Panc1 (cell line): Measurements from ENCODE around the gene USPL1. TPM values are rescaled to one million over a fixed set of nuclear protein-coding genes. Genes with fewer than 3 reads are reported as not detected.

Experiments used
- ATAC-seq: fragments of 200-7000 bp; cut with Tn5 transposase; 2 replicates; pipeline ENCODE4 v1.9.1; 2020; ENCODE audit warnings: mild to moderate bottlenecking, moderate library complexity
- BruUV-seq: library from RNA; stranded (reverse); fragments of 400-500 nt; replicated peaks from 2 replicates; lab custom pipeline; 2021; lab: Mats Ljungman, UMichigan
- CTCF ChIA-PET: fragments of 300-600 bp; sonication (Branson Sonifier 250); formaldehyde crosslinking; loops from one replicate; lab custom pipeline; 2022; ENCODE audit warnings: antibody characterized with exemption; lab: Charles Lee
- POLR2A ChIA-PET: fragments of 300-600 bp; sonication (Branson Sonifier 250); formaldehyde crosslinking; loops from one replicate; lab custom pipeline; 2022; ENCODE audit warnings: antibody characterized with exemption; lab: Charles Lee
- DNase-seq: peaks from one replicate; pipeline ENCODE4 v3.0.0-alpha.2; 2010; ENCODE audit warnings: low read depth, low spot score
- H3K27ac ChIP-seq: 2 replicates; pipeline ENCODE4 v1.5.1; 2011; ENCODE audit warnings: mild to moderate bottlenecking, low read length, inconsistent platforms
- H3K27me3 ChIP-seq: fragments of 200-500 bp; sonication (Bioruptor generic); 2 replicates; pipeline ENCODE4 v1.6.0; 2014; ENCODE audit warnings: low read length, inconsistent platforms; ENCODE audit not compliant: control insufficient read depth, insufficient read depth
- H3K36me3 ChIP-seq: fragments of 200-500 bp; sonication (Bioruptor generic); 2 replicates; pipeline ENCODE4 v1.5.1; 2014; ENCODE audit warnings: inconsistent platforms, mild to moderate bottlenecking, low read length, moderate library complexity; ENCODE audit not compliant: control insufficient read depth, insufficient read depth
- H3K4me1 ChIP-seq: 2 replicates; pipeline ENCODE4 v1.5.1; 2011; ENCODE audit warnings: inconsistent platforms, mild to moderate bottlenecking, low read length, moderate library complexity; ENCODE audit not compliant: control insufficient read depth, insufficient read depth
- H3K4me3 ChIP-seq, 2 experiments: 2 replicates each; pipeline ENCODE4 v1.5.1; 2011 to 2012; ENCODE audit warnings: low read depth in 2 of 2, low read length in 2 of 2, mild to moderate bottlenecking in 2 of 2, inconsistent platforms in 1 of 2, moderate library complexity in 1 of 2
- H3K9me3 ChIP-seq: fragments of 200-500 bp; sonication (Bioruptor generic); 2 replicates; pipeline ENCODE4 v1.5.1; 2014; ENCODE audit warnings: low read depth, mild to moderate bottlenecking, inconsistent platforms, low read length, moderate library complexity; ENCODE audit not compliant: control insufficient read depth, insufficient read depth
- POLR2AphosphoS5 ChIP-seq: IDR thresholded peaks from 2 replicates; pipeline ENCODE4 v1.6.1; 2012; ENCODE audit warnings: mild to moderate bottlenecking, low read depth, low read length, moderate library complexity
- SIN3A ChIP-seq: IDR thresholded peaks from 2 replicates; pipeline ENCODE4 v1.6.1; 2012; ENCODE audit warnings: low read depth, mild to moderate bottlenecking, low read length, moderate library complexity, borderline replicate concordance; ENCODE audit not compliant: insufficient read depth
- TCF7L2 ChIP-seq: IDR thresholded peaks from 2 replicates; pipeline ENCODE4 v1.6.1; 2011; ENCODE audit warnings: mild to moderate bottlenecking, low read depth, low read length, inconsistent platforms
- in situ Hi-C: cut with HindIII; loops from 2 replicates; pipeline ENCODE4 v1.10.0; 2016; ENCODE audit warnings: low sequenced_read_pairs, low pct_unique_long_range_greater_than_20kb
- intact Hi-C: fragments of 100-400 bp; cut with micrococcal nuclease; formaldehyde crosslinking; loops from one replicate; pipeline ENCODE4 v1.10.0; 2022; ENCODE audit not compliant: unreplicated experiment
- total RNA-seq: library from RNA; stranded (reverse); gene quantifications from one replicate; pipeline ENCODE4 v1.2.1, GENCODE V29; 2021; ENCODE audit not compliant: unreplicated experiment
- TF ChIP-seq, protein P1 (sequence below): fragments of 450-650 bp; IDR thresholded peaks from 2 replicates; pipeline ENCODE4 v1.5.1; 2017; ENCODE audit warnings: mild to moderate bottlenecking
- TF ChIP-seq, protein P2 (sequence below), 2 experiments: IDR thresholded peaks; 2 replicates each; pipeline ENCODE4 v1.6.1; 2011 to 2012; ENCODE audit warnings: low read depth in 2 of 2, control low read depth in 1 of 2, low read length in 1 of 2, mild to moderate bottlenecking in 1 of 2, moderate library complexity in 1 of 2; ENCODE audit not compliant: insufficient read depth in 1 of 2

Gene USPL1
- total RNA-seq, 1 experiment from 2014 or later: 19.5 TPM

DNA sequence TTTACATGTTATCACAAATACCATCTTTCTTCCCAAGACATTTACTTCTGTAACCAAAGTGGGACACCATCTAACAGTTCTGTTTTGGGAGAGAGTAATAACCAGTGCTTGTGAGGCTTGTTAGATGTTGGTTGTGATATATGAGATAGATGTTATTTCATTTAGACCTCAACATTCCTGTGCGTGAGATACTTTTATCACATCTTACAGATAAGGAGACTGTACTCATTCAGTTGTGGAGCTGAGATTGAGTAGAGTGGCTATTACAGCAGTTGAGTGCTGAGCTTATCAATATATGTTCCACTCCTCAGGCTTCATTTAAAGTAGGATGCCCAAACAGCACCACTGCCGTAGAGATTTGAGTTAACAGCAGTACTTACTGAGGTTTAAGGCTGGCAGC lies 43.1 kb downstream of the USPL1 start:
- intact Hi-C loops (no loop called here), in situ Hi-C loops (no loop called here)
- Histone ChIP-seq H3K9me3 (no peaks in the 10 kb centered on the region), H3K27ac (no peak overlapping the region), H3K27me3 (no peaks in the 10 kb centered on the region), H3K4me1 (0 out of 2 replicates have a peak, but pooled peaks cover 8% of the 10 kb centered on the region), H3K4me3 (no peak overlapping the region), H3K36me3 (peaks cover 15% of the 10 kb centered on the region)
- TF ChIP-seq SIN3A: no peak
- TF ChIP-seq TCF7L2: no peak
- TF ChIP-seq, protein P1, sequence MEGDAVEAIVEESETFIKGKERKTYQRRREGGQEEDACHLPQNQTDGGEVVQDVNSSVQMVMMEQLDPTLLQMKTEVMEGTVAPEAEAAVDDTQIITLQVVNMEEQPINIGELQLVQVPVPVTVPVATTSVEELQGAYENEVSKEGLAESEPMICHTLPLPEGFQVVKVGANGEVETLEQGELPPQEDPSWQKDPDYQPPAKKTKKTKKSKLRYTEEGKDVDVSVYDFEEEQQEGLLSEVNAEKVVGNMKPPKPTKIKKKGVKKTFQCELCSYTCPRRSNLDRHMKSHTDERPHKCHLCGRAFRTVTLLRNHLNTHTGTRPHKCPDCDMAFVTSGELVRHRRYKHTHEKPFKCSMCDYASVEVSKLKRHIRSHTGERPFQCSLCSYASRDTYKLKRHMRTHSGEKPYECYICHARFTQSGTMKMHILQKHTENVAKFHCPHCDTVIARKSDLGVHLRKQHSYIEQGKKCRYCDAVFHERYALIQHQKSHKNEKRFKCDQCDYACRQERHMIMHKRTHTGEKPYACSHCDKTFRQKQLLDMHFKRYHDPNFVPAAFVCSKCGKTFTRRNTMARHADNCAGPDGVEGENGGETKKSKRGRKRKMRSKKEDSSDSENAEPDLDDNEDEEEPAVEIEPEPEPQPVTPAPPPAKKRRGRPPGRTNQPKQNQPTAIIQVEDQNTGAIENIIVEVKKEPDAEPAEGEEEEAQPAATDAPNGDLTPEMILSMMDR: no peak
- TF ChIP-seq POLR2AphosphoS5: no peak
- DNase-seq (no peak), ATAC-seq (no peak)
- CTCF ChIA-PET: no interaction called here
- POLR2A ChIA-PET: no interaction called here
- no TSS peak for BruUV-seq

- no peak overlapping the region for H3K27ac ChIP-seq
- POLR2A ChIA-PET: no interaction called here
- no peaks in the 10 kb centered on the region for H3K36me3 ChIP-seq
- no peaks in the 10 kb centered on the region for H3K27me3 ChIP-seq
- TF ChIP-seq TCF7L2 (no peak), SIN3A (no peak), POLR2AphosphoS5 (no peak)
- TF ChIP-seq, protein P2, sequence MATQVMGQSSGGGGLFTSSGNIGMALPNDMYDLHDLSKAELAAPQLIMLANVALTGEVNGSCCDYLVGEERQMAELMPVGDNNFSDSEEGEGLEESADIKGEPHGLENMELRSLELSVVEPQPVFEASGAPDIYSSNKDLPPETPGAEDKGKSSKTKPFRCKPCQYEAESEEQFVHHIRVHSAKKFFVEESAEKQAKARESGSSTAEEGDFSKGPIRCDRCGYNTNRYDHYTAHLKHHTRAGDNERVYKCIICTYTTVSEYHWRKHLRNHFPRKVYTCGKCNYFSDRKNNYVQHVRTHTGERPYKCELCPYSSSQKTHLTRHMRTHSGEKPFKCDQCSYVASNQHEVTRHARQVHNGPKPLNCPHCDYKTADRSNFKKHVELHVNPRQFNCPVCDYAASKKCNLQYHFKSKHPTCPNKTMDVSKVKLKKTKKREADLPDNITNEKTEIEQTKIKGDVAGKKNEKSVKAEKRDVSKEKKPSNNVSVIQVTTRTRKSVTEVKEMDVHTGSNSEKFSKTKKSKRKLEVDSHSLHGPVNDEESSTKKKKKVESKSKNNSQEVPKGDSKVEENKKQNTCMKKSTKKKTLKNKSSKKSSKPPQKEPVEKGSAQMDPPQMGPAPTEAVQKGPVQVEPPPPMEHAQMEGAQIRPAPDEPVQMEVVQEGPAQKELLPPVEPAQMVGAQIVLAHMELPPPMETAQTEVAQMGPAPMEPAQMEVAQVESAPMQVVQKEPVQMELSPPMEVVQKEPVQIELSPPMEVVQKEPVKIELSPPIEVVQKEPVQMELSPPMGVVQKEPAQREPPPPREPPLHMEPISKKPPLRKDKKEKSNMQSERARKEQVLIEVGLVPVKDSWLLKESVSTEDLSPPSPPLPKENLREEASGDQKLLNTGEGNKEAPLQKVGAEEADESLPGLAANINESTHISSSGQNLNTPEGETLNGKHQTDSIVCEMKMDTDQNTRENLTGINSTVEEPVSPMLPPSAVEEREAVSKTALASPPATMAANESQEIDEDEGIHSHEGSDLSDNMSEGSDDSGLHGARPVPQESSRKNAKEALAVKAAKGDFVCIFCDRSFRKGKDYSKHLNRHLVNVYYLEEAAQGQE (IDR thresholded peaks at IDR 0.05; ENCODE audit: insufficient read depth in 1 of 2, low read depth in 2 of 2, low read length in 1 of 2): no peak
- TF ChIP-seq, protein P1: no peak
- DNase-seq: no peak
- in situ Hi-C loops: no loop called here
- 0 out of 2 replicates have a peak, but pooled peaks cover 5% of the 10 kb centered on the region for H3K4me1 ChIP-seq
- CTCF ChIA-PET: no interaction called here
- no peak for ATAC-seq
- no peaks in the 10 kb centered on the region for H3K9me3 ChIP-seq
- intact Hi-C loops: no loop called here
- no peak overlapping the region for H3K4me3 ChIP-seq
- BruUV-seq: no TSS peak
These were observed 47.1 kb downstream of the USPL1 start for GRCh38 chr13:30664689-30665275.
